Measurements from ENCODE around the gene HPCA. TPM values are rescaled to one million over a fixed set of nuclear protein-coding genes. Genes with fewer than 3 reads are reported as not detected.

HPCA gene
- total and polyA plus RNA-seq, 2 of the 8 experiments (the other 6 are each of a cell fraction or from before 2014, with no cell fraction given) = 0.70 to 1.4 TPM

DNA sequence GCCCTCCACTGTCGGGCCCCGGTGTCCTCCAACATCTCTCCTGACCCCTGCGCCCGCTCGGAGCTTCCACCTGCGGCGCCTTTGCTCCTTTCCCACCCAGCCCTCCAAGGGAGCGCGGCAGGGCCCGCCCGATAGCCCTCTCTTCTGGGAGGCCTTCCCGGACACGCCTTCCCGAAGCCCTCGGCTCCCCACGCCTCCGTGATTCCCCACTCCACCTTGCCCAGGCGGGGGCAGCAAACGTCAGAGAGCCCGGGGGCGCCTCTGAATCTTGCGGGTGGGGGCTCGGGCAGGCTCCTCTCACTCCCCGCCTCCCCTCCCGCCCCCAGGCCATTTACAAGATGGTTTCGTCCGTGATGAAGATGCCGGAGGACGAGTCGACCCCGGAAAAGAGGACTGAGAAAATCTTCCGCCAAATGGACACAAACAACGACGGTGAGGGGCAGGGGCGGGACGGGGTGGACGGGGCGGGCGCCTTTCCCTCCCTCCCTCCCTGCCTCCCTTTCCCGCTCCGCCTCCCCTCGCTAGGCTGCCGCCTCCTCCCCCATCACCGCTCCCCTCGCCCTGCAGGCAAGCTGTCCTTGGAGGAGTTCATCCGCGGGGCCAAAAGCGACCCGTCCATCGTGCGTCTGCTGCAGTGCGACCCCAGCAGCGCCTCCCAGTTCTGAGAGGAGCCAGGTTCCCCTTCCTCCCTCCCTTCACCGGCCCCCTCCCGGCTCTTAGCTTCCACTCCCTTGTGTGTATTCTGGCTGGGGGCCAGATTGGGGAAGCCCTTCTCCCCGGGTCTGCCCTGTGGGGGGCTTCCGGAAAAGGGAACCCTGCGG is 7.1 kb downstream of the HPCA start (continued):
- TF ChIP-seq, protein P1, sequence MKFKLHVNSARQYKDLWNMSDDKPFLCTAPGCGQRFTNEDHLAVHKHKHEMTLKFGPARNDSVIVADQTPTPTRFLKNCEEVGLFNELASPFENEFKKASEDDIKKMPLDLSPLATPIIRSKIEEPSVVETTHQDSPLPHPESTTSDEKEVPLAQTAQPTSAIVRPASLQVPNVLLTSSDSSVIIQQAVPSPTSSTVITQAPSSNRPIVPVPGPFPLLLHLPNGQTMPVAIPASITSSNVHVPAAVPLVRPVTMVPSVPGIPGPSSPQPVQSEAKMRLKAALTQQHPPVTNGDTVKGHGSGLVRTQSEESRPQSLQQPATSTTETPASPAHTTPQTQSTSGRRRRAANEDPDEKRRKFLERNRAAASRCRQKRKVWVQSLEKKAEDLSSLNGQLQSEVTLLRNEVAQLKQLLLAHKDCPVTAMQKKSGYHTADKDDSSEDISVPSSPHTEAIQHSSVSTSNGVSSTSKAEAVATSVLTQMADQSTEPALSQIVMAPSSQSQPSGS (IDR thresholded peaks at IDR 0.05; ENCODE audit: low read length) = no peak
- TF ChIP-seq PHF8 (conservative IDR thresholded peaks at IDR 0.05; ENCODE audit: low read depth, low read length) = peak; percentile 47
- TF ChIP-seq TAF7 (optimal IDR thresholded peaks at IDR 0.05; ENCODE audit: borderline replicate concordance, low read depth, low read length) = peak; percentile 1
- TF ChIP-seq TCF12 (IDR thresholded peaks at IDR 0.05; ENCODE audit: low read depth, low read length) = no peak
- TF ChIP-seq KDM4A (IDR thresholded peaks at IDR 0.05; ENCODE audit: low read depth, low read length, severe bottlenecking) = peak; percentile 73
- TF ChIP-seq CBX8 (IDR thresholded peaks at IDR 0.05; ENCODE audit: borderline replicate concordance, low read depth, low read length) = no peak
- 0 out of 2 replicates have a peak, but pooled peaks have one; percentile 22 for TF ChIP-seq POLR2AphosphoS5 (IDR thresholded peaks at IDR 0.05; ENCODE audit: low read depth, low read length)
- TF ChIP-seq ATF3 (IDR thresholded peaks at IDR 0.05; ENCODE audit: insufficient read depth, low read depth, low read length) = no peak
- no peak for TF ChIP-seq POU5F1 (IDR thresholded peaks at IDR 0.05; ENCODE audit: low read depth, low read length)
- TF ChIP-seq SAP30 (IDR thresholded peaks at IDR 0.05; ENCODE audit: insufficient read depth, insufficient replicate concordance, low read length) = no peak
- no peak for TF ChIP-seq YY1 (IDR thresholded peaks at IDR 0.05; ENCODE audit: low read depth, low read length)
- TF ChIP-seq HDAC2 (IDR thresholded peaks at IDR 0.05; ENCODE audit: borderline replicate concordance in 1 of 2, low read depth in 2 of 2, low read length in 2 of 2) = no peak
- TF ChIP-seq CHD1 (IDR thresholded peaks at IDR 0.05; ENCODE audit: low read depth, low read length) = no peak
